Measurements from ENCODE around the gene HIPK2.

DNA sequence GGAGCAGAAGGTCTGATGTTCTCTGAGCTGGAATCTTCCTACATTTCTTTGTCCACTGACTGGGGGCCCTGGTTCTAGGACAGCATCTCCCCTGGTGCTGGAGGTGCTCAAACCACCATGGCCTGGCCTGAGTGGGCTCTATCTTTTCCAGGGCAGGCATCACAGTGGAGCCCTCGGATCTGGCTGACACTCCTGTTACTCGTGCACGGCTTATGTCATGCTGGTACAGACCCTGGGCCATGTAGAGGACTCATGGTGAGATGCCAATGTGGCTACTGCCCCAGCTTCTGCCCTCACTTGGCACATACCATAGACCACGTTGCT, 96.0 kb downstream of the HIPK2 start:
- TF ChIP-seq FOXM1 (IDR thresholded peaks at IDR 0.05; ENCODE audit: low read depth, low read length) (no peak), RAD21 (IDR thresholded peaks at IDR 0.05; ENCODE audit: insufficient read depth, low read depth, low read length) (no peak), POLR2AphosphoS5 (IDR thresholded peaks at IDR 0.05; ENCODE audit: low read length) (no peak), POLR2AphosphoS2 (IDR thresholded peaks at IDR 0.05; ENCODE audit: low read depth, low read length) (no peak), EP300 (IDR thresholded peaks at IDR 0.05; ENCODE audit: borderline replicate concordance in 1 of 2, control insufficient read depth in 1 of 2, low read depth in 2 of 2, low read length in 2 of 2) (no peak), GABPA (IDR thresholded peaks at IDR 0.05; ENCODE audit: low read depth) (no peak), TCF3 (IDR thresholded peaks at IDR 0.05; ENCODE audit: borderline replicate concordance, insufficient read depth, low read depth, low read length) (no peak), DPF2 (IDR thresholded peaks at IDR 0.05) (no peak)
- TF ChIP-seq, protein P1, sequence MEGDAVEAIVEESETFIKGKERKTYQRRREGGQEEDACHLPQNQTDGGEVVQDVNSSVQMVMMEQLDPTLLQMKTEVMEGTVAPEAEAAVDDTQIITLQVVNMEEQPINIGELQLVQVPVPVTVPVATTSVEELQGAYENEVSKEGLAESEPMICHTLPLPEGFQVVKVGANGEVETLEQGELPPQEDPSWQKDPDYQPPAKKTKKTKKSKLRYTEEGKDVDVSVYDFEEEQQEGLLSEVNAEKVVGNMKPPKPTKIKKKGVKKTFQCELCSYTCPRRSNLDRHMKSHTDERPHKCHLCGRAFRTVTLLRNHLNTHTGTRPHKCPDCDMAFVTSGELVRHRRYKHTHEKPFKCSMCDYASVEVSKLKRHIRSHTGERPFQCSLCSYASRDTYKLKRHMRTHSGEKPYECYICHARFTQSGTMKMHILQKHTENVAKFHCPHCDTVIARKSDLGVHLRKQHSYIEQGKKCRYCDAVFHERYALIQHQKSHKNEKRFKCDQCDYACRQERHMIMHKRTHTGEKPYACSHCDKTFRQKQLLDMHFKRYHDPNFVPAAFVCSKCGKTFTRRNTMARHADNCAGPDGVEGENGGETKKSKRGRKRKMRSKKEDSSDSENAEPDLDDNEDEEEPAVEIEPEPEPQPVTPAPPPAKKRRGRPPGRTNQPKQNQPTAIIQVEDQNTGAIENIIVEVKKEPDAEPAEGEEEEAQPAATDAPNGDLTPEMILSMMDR (IDR thresholded peaks at IDR 0.05 in 2 of 3, conservative IDR thresholded peaks at IDR 0.05 in 1 of 3; ENCODE audit: control insufficient read depth in 2 of 3, extremely low read depth in 1 of 3, insufficient read depth in 1 of 3, low read depth in 3 of 3, low read length in 3 of 3), result no peak

Measured in GM12878 (cell line).